ENCODE data around the gene BTBD2.

BTBD2 gene

GRCh38 chr19:1936916-1937610 lies 78.5 kb downstream of the BTBD2 start (continued):
- TF ChIP-seq POU6F1 (CRISPR knock-in tag; IDR thresholded peaks at IDR 0.05; ENCODE audit: borderline replicate concordance, low read depth) = no peak

GRCh38 chr19:1936430-1936829 lies 79.1 kb downstream of the BTBD2 start:
- TF ChIP-seq CSRNP3 (CRISPR knock-in tag; IDR thresholded peaks at IDR 0.05) = no peak
- no peak for TF ChIP-seq RARB (CRISPR knock-in tag; IDR thresholded peaks at IDR 0.05)
- TF ChIP-seq PATZ1 (CRISPR knock-in tag; IDR thresholded peaks at IDR 0.05; ENCODE audit: borderline replicate concordance) = no peak
- no peak for TF ChIP-seq CREB5 (CRISPR knock-in tag; IDR thresholded peaks at IDR 0.05; ENCODE audit: low read depth)
- no peak for TF ChIP-seq TCF4 (CRISPR knock-in tag; IDR thresholded peaks at IDR 0.05; ENCODE audit: borderline replicate concordance)
- TF ChIP-seq PPARA (CRISPR knock-in tag; IDR thresholded peaks at IDR 0.05; ENCODE audit: borderline replicate concordance) = no peak
- no peak for ATAC-seq

- no peak for TF ChIP-seq CSDC2 (CRISPR knock-in tag; IDR thresholded peaks at IDR 0.05)
- no peak for TF ChIP-seq OSR1 (CRISPR knock-in tag; IDR thresholded peaks at IDR 0.05)
- ATAC-seq = no peak
Measured at GRCh38 chr19:1935484-1936208, 79.9 kb downstream of the BTBD2 start.
